ENCODE data around the gene SORCS2.

The SORCS2 gene

DNA sequence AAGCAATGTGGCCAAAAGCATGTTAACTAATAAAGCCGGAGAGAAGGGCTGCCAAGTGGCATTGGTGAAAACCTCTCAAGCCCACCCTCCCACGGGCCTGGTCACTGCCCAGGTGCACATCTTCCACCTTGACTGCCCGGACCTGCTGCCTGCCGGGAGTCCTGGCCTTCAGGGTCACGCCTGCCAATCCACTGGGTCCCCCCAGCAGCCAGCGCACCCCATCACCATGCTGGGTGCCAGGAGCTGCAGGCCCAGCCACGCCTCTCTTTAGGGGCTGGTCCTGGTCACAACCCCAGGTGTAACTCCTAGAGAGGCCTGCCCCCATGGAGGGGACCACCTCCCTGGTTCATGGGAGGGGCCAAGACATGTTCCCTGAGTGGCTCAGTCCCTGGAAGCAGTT lies 176.0 kb downstream of the SORCS2 start:
- H3K9me3 Mint-ChIP-seq: peaks cover 6% of the 10 kb centered on the region
- H3K27me3 Mint-ChIP-seq (ENCODE audit: low read depth): no peaks in the 10 kb centered on the region
- H3K27ac Mint-ChIP-seq: no peak overlapping the region
- no peaks in the 10 kb centered on the region for H3K4me1 Mint-ChIP-seq (ENCODE audit: low read depth)
- no peak overlapping the region for H3K4me3 Mint-ChIP-seq
- H3K36me3 Mint-ChIP-seq (ENCODE audit: low read depth): no peaks in the 10 kb centered on the region

DNA sequence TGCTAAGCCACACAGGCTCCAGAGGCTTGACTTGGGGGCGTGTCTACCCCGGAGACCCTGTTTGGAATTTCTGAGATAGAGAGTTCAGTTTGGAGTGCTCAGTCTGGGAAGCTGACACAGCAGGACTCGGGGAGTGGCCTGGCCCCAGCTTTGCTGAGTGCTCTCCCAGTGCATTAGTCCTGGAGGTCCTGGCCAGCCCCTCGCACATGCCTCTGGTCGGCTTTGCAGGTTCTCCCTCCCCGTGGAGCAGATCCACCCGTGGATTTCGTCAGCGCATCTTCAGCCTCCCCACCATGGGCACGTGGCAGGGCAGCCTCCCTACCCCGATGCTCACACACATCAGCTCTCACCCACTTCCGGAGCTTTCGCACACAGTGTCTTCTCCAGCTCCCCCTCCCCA lies 177.2 kb downstream of the SORCS2 start:
- H3K27ac Mint-ChIP-seq: no peak overlapping the region

DNA sequence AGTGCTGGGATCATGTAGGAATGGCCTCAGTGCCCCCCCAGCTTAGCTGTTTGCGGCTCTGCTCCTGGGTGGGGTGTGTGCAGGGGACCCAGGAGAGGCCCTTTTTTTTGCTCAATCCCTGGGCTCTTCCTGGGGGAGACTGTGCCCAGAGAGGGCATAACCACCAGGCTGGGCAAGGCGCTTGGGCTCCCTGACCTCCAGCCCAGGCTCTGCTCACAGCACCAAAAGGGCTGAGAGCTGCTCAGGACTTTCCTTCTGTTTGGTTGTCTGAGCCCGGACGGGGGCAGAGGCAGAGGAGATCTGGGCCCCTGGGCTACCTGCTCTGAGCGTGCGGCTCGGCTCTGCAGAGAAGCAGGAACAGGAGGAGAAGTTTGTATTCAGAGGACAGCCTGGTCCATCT lies 177.7 kb downstream of the SORCS2 start:
- H3K4me3 Mint-ChIP-seq: no peak overlapping the region

More for the DNA sequence above, 177.2 kb downstream of the SORCS2 start:
- no peaks in the 10 kb centered on the region for H3K36me3 Mint-ChIP-seq (ENCODE audit: low read depth)
- H3K4me3 Mint-ChIP-seq: no peak overlapping the region
- no peaks in the 10 kb centered on the region for H3K9me3 Mint-ChIP-seq
- H3K4me1 Mint-ChIP-seq (ENCODE audit: low read depth): no peaks in the 10 kb centered on the region
- H3K27me3 Mint-ChIP-seq (ENCODE audit: low read depth): no peaks in the 10 kb centered on the region

GRCh38 chr4:7371210-7371941 lies 179.0 kb downstream of the SORCS2 start:
- Mint-ChIP-seq H3K27ac (no peak overlapping the region), H3K4me3 (no peak overlapping the region), H3K36me3 (ENCODE audit: low read depth) (no peaks in the 10 kb centered on the region), H3K9me3 (no peaks in the 10 kb centered on the region), H3K27me3 (ENCODE audit: low read depth) (no peaks in the 10 kb centered on the region), H3K4me1 (ENCODE audit: low read depth) (no peaks in the 10 kb centered on the region)

More for the DNA sequence above, 177.7 kb downstream of the SORCS2 start:
- Mint-ChIP-seq H3K27ac (no peak overlapping the region), H3K9me3 (no peaks in the 10 kb centered on the region), H3K4me1 (ENCODE audit: low read depth) (no peaks in the 10 kb centered on the region), H3K27me3 (ENCODE audit: low read depth) (no peaks in the 10 kb centered on the region), H3K36me3 (ENCODE audit: low read depth) (no peaks in the 10 kb centered on the region)

DNA sequence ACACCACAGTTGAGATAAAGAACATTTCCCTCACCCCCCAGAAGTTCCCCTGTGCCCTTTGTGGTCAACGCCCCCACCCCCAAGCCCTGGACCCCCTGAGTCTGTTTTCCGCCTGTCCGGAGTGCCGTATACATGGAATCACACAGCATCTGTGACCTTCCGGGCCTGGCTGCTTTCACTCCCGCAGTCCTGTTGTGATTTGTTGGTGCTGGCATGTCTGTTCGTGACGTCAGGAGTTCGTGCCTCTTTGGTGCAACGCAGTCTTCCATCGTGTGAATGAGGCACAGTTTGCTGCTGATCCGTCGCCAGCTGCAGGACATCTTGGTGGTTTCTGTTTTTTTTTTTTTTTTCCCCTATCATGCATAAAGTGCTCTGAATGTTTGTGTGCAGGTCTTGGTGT lies 180.3 kb downstream of the SORCS2 start:
- Mint-ChIP-seq H3K27me3 (ENCODE audit: low read depth) (peaks cover 8% of the 10 kb centered on the region), H3K36me3 (ENCODE audit: low read depth) (no peaks in the 10 kb centered on the region), H3K4me3 (no peak overlapping the region), H3K27ac (no peak overlapping the region), H3K4me1 (ENCODE audit: low read depth) (no peaks in the 10 kb centered on the region), H3K9me3 (peaks cover 3% of the 10 kb centered on the region)

- peaks cover 11% of the 10 kb centered on the region for H3K9me3 Mint-ChIP-seq
- H3K27ac Mint-ChIP-seq: no peak overlapping the region
- peaks cover 10% of the 10 kb centered on the region for H3K27me3 Mint-ChIP-seq (ENCODE audit: low read depth)
- H3K36me3 Mint-ChIP-seq (ENCODE audit: low read depth): no peaks in the 10 kb centered on the region
- H3K4me3 Mint-ChIP-seq: no peak overlapping the region
- H3K4me1 Mint-ChIP-seq (ENCODE audit: low read depth): no peaks in the 10 kb centered on the region
Observed at GRCh38 chr4:7374571-7374970, 182.2 kb downstream of the SORCS2 start.

DNA sequence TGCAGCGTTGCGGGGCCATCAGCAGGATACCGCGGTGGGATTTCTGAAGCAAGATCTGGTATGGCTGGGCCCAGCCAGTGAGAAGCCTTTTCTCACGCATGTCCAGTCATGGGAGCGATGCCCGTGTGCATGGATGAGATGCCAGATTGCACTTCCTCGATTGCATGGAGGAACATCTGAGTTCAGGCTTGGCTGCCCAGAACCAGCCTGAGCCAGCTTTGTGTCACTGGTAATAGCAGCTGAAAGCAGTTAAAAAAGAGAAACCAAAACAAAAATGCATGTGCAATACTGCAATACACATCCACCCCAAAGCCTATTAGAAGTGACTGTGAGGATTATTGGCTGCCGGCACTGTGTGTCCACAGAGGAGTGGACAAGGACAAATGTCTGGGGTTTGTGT lies 183.1 kb downstream of the SORCS2 start:
- Mint-ChIP-seq H3K4me1 (ENCODE audit: low read depth) (no peaks in the 10 kb centered on the region), H3K27me3 (ENCODE audit: low read depth) (peaks cover 10% of the 10 kb centered on the region), H3K9me3 (peaks cover 11% of the 10 kb centered on the region), H3K27ac (no peak overlapping the region), H3K4me3 (no peak overlapping the region), H3K36me3 (ENCODE audit: low read depth) (no peaks in the 10 kb centered on the region)

- Mint-ChIP-seq H3K36me3 (ENCODE audit: low read depth) (no peaks in the 10 kb centered on the region), H3K27me3 (ENCODE audit: low read depth) (peaks cover 10% of the 10 kb centered on the region), H3K4me3 (no peak overlapping the region), H3K9me3 (peaks cover 11% of the 10 kb centered on the region), H3K4me1 (ENCODE audit: low read depth) (no peaks in the 10 kb centered on the region), H3K27ac (no peak overlapping the region)
Observed at GRCh38 chr4:7377223-7377865, 185.0 kb downstream of the SORCS2 start.

DNA sequence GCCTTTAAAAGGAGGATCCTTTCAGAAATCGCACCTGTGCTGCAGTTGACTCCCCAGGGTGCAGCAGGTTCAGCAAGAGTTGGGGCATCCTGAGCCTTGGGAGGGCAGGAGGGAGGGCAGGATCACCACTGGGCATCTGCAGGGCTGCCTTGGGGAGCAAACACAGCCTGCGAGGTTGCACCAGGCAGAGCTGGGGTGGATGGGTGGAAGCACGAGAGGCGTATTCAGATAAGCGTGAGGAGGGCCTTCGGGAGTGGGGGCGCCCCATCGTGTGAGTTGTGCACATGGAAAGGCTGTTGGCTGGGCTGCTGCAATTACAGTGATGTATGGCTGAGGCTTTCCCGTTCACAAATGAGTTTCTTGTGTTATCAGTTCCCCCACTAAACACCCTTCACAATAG lies 186.8 kb downstream of the SORCS2 start:
- no peaks in the 10 kb centered on the region for H3K36me3 Mint-ChIP-seq (ENCODE audit: low read depth)
- peaks cover 10% of the 10 kb centered on the region for H3K27me3 Mint-ChIP-seq (ENCODE audit: low read depth)
- H3K4me1 Mint-ChIP-seq (ENCODE audit: low read depth): no peaks in the 10 kb centered on the region
- peaks cover 11% of the 10 kb centered on the region for H3K9me3 Mint-ChIP-seq
- no peak overlapping the region for H3K4me3 Mint-ChIP-seq
- H3K27ac Mint-ChIP-seq: no peak overlapping the region

- no peak overlapping the region for H3K27ac Mint-ChIP-seq
- H3K4me3 Mint-ChIP-seq: no peak overlapping the region
- H3K4me1 Mint-ChIP-seq (ENCODE audit: low read depth): no peaks in the 10 kb centered on the region
- H3K36me3 Mint-ChIP-seq (ENCODE audit: low read depth): no peaks in the 10 kb centered on the region
- H3K9me3 Mint-ChIP-seq: peaks cover 11% of the 10 kb centered on the region
- H3K27me3 Mint-ChIP-seq (ENCODE audit: low read depth): peaks cover 10% of the 10 kb centered on the region
Observed at GRCh38 chr4:7379719-7380118, 187.4 kb downstream of the SORCS2 start.

GRCh38 chr4:7381221-7381889 lies 189.0 kb downstream of the SORCS2 start:
- H3K27me3 Mint-ChIP-seq (ENCODE audit: low read depth): peaks cover 10% of the 10 kb centered on the region
- H3K36me3 Mint-ChIP-seq (ENCODE audit: low read depth): no peaks in the 10 kb centered on the region
- peaks cover 18% of the 10 kb centered on the region for H3K9me3 Mint-ChIP-seq
- H3K27ac Mint-ChIP-seq: no peak overlapping the region
- H3K4me3 Mint-ChIP-seq: no peak overlapping the region
- no peaks in the 10 kb centered on the region for H3K4me1 Mint-ChIP-seq (ENCODE audit: low read depth)

- H3K27me3 Mint-ChIP-seq (ENCODE audit: low read depth): peaks cover 9% of the 10 kb centered on the region
- no peak overlapping the region for H3K4me3 Mint-ChIP-seq
- no peak overlapping the region for H3K27ac Mint-ChIP-seq
- H3K36me3 Mint-ChIP-seq (ENCODE audit: low read depth): no peaks in the 10 kb centered on the region
- no peaks in the 10 kb centered on the region for H3K4me1 Mint-ChIP-seq (ENCODE audit: low read depth)
- H3K9me3 Mint-ChIP-seq: peaks cover 20% of the 10 kb centered on the region
Observed at GRCh38 chr4:7381890-7382633, 189.7 kb downstream of the SORCS2 start.

GRCh38 chr4:7382634-7383014 lies 190.3 kb downstream of the SORCS2 start:
- Mint-ChIP-seq H3K36me3 (ENCODE audit: low read depth) (no peaks in the 10 kb centered on the region), H3K4me1 (ENCODE audit: low read depth) (no peaks in the 10 kb centered on the region), H3K27ac (no peak overlapping the region), H3K4me3 (no peak overlapping the region), H3K9me3 (peaks cover 22% of the 10 kb centered on the region), H3K27me3 (ENCODE audit: low read depth) (peaks cover 3% of the 10 kb centered on the region)

DNA sequence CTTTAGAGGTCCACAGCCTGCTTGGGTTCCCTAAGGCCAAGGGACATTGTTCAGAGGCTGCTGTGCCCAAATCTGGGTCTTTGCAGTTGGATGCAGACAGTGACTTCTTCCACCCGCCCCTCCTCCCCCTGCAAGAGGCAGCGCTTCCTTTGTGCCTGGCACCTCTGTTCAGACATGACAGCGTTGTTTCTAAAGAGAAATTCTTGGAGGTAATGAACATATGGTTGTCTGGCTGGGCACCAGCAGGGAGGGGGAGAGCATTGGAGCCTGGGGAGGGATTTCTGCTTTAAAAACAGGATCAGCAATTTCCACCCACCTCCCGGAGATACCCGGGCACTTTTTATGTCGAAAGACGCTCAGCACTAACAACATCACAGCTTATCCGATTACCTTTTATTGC lies 190.9 kb downstream of the SORCS2 start:
- Mint-ChIP-seq H3K27ac (no peak overlapping the region), H3K4me3 (no peak overlapping the region), H3K9me3 (peaks cover 20% of the 10 kb centered on the region), H3K36me3 (ENCODE audit: low read depth) (no peaks in the 10 kb centered on the region), H3K4me1 (ENCODE audit: low read depth) (no peaks in the 10 kb centered on the region), H3K27me3 (ENCODE audit: low read depth) (no peaks in the 10 kb centered on the region)
